ENCODE data around the gene CEP170. TPM values are rescaled to one million over a fixed set of nuclear protein-coding genes. Genes with fewer than 3 reads are reported as not detected.

Gene CEP170
- total and polyA plus RNA-seq, 2 donors: 40.8 to 48.6 TPM

DNA sequence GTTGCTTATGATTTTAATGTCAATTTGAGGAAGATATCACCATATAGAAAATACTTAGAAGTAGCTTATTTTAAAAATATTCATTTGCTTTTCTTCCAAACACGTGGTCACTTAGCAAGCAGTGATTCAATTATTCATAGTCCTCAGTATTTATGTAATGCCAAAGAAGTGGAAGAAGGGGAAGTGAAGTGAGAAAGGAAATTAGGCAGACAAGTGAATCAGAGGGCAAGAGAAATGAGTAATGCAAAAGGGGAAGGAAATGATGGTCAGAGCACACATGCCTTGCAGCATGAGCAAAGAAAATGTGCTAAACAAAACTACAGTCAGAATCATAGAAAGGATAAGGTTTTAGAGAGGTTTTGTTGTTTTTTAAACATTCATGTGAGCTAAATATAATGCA is 32.6 kb upstream of the CEP170 start:
- Histone ChIP-seq H3K4me1 (ENCODE audit: control insufficient read depth in 2 of 2, insufficient read depth in 2 of 2, low read length in 2 of 2) (peaks cover 0 to 13% of the 10 kb centered on the region in 2 donors), H3K27me3 (ENCODE audit: control insufficient read depth in 2 of 2, insufficient read depth in 1 of 2, low read length in 1 of 2) (no peaks in the 10 kb centered on the region), H3K36me3 (ENCODE audit: control insufficient read depth in 2 of 2, insufficient read depth in 2 of 2, low read length in 1 of 2) (peaks cover 9 to 25% of the 10 kb centered on the region in 2 donors), H3K27ac (ENCODE audit: low read depth in 1 of 2, low read length in 1 of 2) (peak overlapping the region in 1 of 2 donors; percentile 67), H3K4me3 (ENCODE audit: low read length in 2 of 2) (no peak overlapping the region), H3K9me3 (ENCODE audit: control insufficient read depth in 2 of 2, insufficient read depth in 1 of 2, low read length in 1 of 2) (no peaks in the 10 kb centered on the region)
- DNase-seq (ENCODE audit: low read depth in 6 of 9, low spot score in 9 of 9): peak in 3 of 9 donors; percentile 9 to 48 (median 10)
- WGBS: 8% methylated on average over 1 of the region's 1 CpG

DNA sequence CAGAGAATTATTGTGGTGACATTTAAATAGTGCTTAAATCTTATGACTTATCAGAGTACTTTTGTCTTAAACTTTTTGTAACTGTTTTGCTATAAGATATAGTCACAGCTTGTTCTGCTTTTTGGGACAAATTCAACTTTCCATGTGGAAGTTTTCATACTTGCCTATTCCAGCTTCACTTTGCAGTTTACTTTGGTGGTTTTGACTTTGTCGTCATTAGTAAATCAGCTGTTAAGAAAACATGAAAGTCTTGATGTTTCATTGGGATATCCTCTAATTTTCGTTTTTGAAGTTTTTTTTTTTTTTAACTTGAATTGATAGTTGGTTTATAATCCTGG is 32.0 kb upstream of the CEP170 start:
- Histone ChIP-seq H3K27me3 (ENCODE audit: control insufficient read depth in 2 of 2, insufficient read depth in 1 of 2, low read length in 1 of 2) (no peaks in the 10 kb centered on the region), H3K27ac (ENCODE audit: low read depth in 1 of 2, low read length in 1 of 2) (peak overlapping the region in 1 of 2 donors; percentile 32), H3K9me3 (ENCODE audit: control insufficient read depth in 2 of 2, insufficient read depth in 1 of 2, low read length in 1 of 2) (no peaks in the 10 kb centered on the region), H3K4me3 (ENCODE audit: low read length in 2 of 2) (no peak overlapping the region), H3K4me1 (ENCODE audit: control insufficient read depth in 2 of 2, insufficient read depth in 2 of 2, low read length in 2 of 2) (peaks cover 0 to 13% of the 10 kb centered on the region in 2 donors), H3K36me3 (ENCODE audit: control insufficient read depth in 2 of 2, insufficient read depth in 2 of 2, low read length in 1 of 2) (peaks cover 9 to 26% of the 10 kb centered on the region in 2 donors)
- 81% methylated on average over 2 of the region's 2 CpGs for WGBS
- no peak for DNase-seq (ENCODE audit: low read depth in 6 of 9, low spot score in 9 of 9)

DNA sequence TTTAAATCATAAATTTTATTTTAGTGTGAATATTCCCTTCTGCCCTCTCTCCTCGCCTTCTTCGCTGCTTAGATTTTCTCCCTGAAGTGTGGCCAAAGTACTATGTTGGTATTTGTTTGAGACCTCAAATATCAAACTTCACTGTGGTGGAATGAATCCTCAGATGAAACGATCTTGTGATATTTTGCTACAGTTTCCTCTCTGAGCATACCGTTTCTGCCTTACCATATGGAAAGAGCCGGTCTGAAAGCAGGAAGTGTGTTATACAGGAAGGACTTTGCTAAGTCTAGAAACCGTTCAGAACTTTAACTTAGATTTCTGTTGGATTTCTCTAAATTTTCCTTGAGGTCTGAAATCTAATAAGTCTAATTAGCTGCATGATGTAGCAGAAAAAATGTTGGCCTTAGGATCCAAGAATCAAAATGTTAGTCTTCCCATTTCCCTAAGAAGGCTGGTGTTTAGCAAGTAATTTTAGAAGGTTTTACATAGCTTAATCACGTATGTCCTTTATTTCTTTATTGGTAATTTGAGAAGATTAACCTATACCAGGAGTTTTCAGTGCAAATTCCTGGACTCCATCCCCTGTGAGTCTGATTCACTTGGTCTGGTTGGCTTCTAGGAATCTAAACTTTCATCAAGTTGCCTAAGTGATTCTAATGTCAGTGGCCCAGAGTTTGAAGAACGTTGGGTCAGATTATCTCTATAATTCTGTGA is 31.5 kb upstream of the CEP170 start:
- Histone ChIP-seq H3K27me3 (ENCODE audit: control insufficient read depth in 2 of 2, insufficient read depth in 1 of 2, low read length in 1 of 2) (no peaks in the 10 kb centered on the region), H3K27ac (ENCODE audit: low read depth in 1 of 2, low read length in 1 of 2) (peak overlapping the region; percentile 46 to 48), H3K4me3 (ENCODE audit: low read length in 2 of 2) (no peak overlapping the region), H3K9me3 (ENCODE audit: control insufficient read depth in 2 of 2, insufficient read depth in 1 of 2, low read length in 1 of 2) (peaks cover 0 to 4% of the 10 kb centered on the region in 2 donors), H3K36me3 (ENCODE audit: control insufficient read depth in 2 of 2, insufficient read depth in 2 of 2, low read length in 1 of 2) (peaks cover 9 to 32% of the 10 kb centered on the region in 2 donors), H3K4me1 (ENCODE audit: control insufficient read depth in 2 of 2, insufficient read depth in 2 of 2, low read length in 2 of 2) (peaks cover 0 to 13% of the 10 kb centered on the region in 2 donors)
- DNase-seq (ENCODE audit: low read depth in 6 of 9, low spot score in 9 of 9): peak in 4 of 9 donors; percentile 6 to 45 (median 26)
- WGBS: 57% methylated on average over 8 of the region's 8 CpGs

DNA sequence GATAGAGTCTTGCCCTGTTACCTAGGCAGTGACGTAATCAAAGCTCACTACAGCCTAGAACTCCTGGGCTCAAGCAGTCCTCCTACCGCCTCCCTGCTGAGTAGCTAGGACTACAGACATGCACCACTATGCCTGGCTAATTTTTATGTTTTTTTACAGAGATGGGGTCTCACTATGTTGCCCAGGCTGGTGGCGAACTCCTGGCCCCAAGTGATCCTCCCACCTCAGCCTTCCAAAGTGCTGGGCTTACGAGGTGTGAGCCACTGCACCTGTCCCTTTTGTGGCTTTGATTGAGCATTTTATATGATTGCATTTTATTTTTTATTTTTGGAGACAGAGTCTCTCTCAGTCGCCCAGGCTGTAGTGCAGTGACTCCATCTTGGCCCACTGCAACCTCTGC is 26.6 kb upstream of the CEP170 start:
- 98% methylated on average over 5 of the region's 5 CpGs for WGBS
- Histone ChIP-seq H3K4me1 (ENCODE audit: control insufficient read depth in 2 of 2, insufficient read depth in 2 of 2, low read length in 2 of 2) (peaks cover 0 to 8% of the 10 kb centered on the region in 2 donors), H3K27me3 (ENCODE audit: control insufficient read depth in 2 of 2, insufficient read depth in 1 of 2, low read length in 1 of 2) (no peaks in the 10 kb centered on the region), H3K27ac (ENCODE audit: low read depth in 1 of 2, low read length in 1 of 2) (no peak overlapping the region), H3K36me3 (ENCODE audit: control insufficient read depth in 2 of 2, insufficient read depth in 2 of 2, low read length in 1 of 2) (peaks cover 6 to 31% of the 10 kb centered on the region in 2 donors), H3K4me3 (ENCODE audit: low read length in 2 of 2) (no peak overlapping the region), H3K9me3 (ENCODE audit: control insufficient read depth in 2 of 2, insufficient read depth in 1 of 2, low read length in 1 of 2) (peaks cover 0 to 5% of the 10 kb centered on the region in 2 donors)
- no peak for DNase-seq (ENCODE audit: low read depth in 6 of 9, low spot score in 9 of 9)

DNA sequence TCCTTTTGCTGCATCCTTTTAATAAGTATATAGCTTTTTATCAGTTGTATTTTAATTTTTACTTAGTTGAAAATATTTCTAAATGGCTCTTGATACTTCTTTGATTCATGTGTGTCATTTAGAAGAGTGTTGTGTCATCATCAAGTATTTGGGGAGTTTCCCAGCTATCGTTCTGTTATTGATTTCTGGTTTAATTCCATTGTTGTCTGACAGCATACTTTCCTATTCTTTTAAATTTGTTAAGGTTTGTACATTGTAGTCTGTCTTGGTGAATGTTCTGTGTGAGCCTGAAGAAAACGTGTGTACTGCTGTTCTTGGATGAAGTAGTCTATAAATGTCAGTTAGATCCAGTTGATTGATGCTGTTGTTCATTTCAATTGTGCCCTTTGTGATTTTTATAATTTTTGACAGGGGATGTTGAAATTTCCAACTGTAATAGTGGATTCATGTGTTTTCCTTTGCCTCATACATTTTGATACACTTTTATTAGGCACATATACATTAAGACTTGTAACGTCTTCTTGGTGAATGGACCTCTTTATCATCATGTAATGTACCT is 25.6 kb upstream of the CEP170 start:
- H3K36me3 ChIP-seq (ENCODE audit: control insufficient read depth in 2 of 2, insufficient read depth in 2 of 2, low read length in 1 of 2): peaks cover 3 to 34% of the 10 kb centered on the region in 2 donors
- H3K4me1 ChIP-seq (ENCODE audit: control insufficient read depth in 2 of 2, insufficient read depth in 2 of 2, low read length in 2 of 2): peaks cover 0 to 4% of the 10 kb centered on the region in 2 donors
- H3K27ac ChIP-seq (ENCODE audit: low read depth in 1 of 2, low read length in 1 of 2): no peak overlapping the region
- no peak overlapping the region for H3K4me3 ChIP-seq (ENCODE audit: low read length in 2 of 2)
- DNase-seq (ENCODE audit: low read depth in 6 of 9, low spot score in 9 of 9): no peak
- H3K9me3 ChIP-seq (ENCODE audit: control insufficient read depth in 2 of 2, insufficient read depth in 1 of 2, low read length in 1 of 2): peaks cover 0 to 5% of the 10 kb centered on the region in 2 donors
- no peaks in the 10 kb centered on the region for H3K27me3 ChIP-seq (ENCODE audit: control insufficient read depth in 2 of 2, insufficient read depth in 1 of 2, low read length in 1 of 2)
- 93% methylated on average over 3 of the region's 3 CpGs for WGBS

DNA sequence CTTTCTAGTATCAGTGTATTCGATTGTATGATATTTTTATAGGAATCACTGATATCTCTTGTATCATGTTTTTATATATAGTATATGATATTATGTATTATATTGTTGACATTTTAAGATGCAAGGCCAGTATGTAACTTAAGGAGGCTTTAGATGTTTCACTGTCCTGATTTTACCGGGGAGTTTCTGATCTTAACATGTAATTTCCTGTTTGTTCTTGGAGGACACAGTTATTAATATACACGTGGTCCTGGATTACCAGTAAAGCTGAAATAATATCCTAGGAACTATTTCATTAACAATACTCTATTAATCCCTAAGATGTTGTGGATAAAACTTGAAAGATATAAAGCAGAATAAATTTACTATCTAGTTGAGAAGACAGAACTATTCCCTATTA is 20.2 kb upstream of the CEP170 start:
- DNase-seq (ENCODE audit: low read depth in 6 of 9, low spot score in 9 of 9): no peak
- no peak overlapping the region for H3K4me3 ChIP-seq (ENCODE audit: low read length in 2 of 2)
- peaks cover 8 to 42% of the 10 kb centered on the region in 2 donors for H3K36me3 ChIP-seq (ENCODE audit: control insufficient read depth in 2 of 2, insufficient read depth in 2 of 2, low read length in 1 of 2)
- no peak overlapping the region for H3K27ac ChIP-seq (ENCODE audit: low read depth in 1 of 2, low read length in 1 of 2)
- H3K4me1 ChIP-seq (ENCODE audit: control insufficient read depth in 2 of 2, insufficient read depth in 2 of 2, low read length in 2 of 2): no peaks in the 10 kb centered on the region
- 96% methylated on average over 3 of the region's 3 CpGs for WGBS
- no peaks in the 10 kb centered on the region for H3K9me3 ChIP-seq (ENCODE audit: control insufficient read depth in 2 of 2, insufficient read depth in 1 of 2, low read length in 1 of 2)
- H3K27me3 ChIP-seq (ENCODE audit: control insufficient read depth in 2 of 2, insufficient read depth in 1 of 2, low read length in 1 of 2): no peaks in the 10 kb centered on the region

DNA sequence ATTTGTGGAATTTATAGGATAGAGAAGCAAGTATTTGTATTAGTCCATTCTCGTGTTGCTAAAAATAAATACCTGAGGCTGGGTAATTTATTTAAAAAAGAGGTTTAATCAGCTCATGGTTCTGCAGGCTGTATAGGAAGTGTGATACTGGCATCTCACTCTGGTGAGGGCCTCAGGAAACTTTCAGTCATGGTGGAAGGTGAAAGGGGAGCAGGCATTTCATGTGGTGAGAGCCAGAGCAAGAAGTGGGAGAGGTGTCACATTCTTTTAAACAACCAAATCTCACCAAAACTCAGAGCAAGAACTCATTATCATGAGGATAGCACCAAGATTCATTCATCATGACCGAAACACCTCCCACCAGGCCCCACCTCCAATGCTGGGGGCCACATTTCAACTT is 18.9 kb upstream of the CEP170 start:
- WGBS: over 99% methylated on average over 2 of the region's 2 CpGs
- no peak for DNase-seq (ENCODE audit: low read depth in 6 of 9, low spot score in 9 of 9)
- H3K36me3 ChIP-seq (ENCODE audit: control insufficient read depth in 2 of 2, insufficient read depth in 2 of 2, low read length in 1 of 2): peaks cover 8 to 43% of the 10 kb centered on the region in 2 donors
- no peaks in the 10 kb centered on the region for H3K9me3 ChIP-seq (ENCODE audit: control insufficient read depth in 2 of 2, insufficient read depth in 1 of 2, low read length in 1 of 2)
- no peak overlapping the region for H3K27ac ChIP-seq (ENCODE audit: low read depth in 1 of 2, low read length in 1 of 2)
- H3K4me1 ChIP-seq (ENCODE audit: control insufficient read depth in 2 of 2, insufficient read depth in 2 of 2, low read length in 2 of 2): no peaks in the 10 kb centered on the region
- H3K27me3 ChIP-seq (ENCODE audit: control insufficient read depth in 2 of 2, insufficient read depth in 1 of 2, low read length in 1 of 2): no peaks in the 10 kb centered on the region
- no peak overlapping the region for H3K4me3 ChIP-seq (ENCODE audit: low read length in 2 of 2)

DNA sequence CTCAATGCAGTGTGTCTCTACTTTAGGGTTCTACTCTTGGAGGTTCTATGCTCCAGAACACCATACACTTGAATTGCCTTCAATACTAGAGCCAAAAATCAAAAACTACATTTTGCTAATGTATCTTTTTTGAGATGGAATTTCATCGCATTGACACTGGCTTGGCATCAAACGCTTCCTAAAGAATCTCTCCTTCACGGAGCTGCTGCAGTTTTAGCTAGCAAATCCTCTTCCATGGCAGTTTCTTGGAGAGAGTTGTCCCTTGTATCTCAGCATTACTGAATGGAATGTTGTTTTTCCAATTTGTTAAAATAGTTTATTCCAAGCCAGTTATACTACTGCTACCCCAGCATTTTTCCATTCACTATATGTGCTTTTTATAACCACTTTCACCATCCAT is 18.4 kb upstream of the CEP170 start:
- 92% methylated on average over 3 of the region's 3 CpGs for WGBS
- DNase-seq (ENCODE audit: low read depth in 6 of 9, low spot score in 9 of 9): no peak

DNA sequence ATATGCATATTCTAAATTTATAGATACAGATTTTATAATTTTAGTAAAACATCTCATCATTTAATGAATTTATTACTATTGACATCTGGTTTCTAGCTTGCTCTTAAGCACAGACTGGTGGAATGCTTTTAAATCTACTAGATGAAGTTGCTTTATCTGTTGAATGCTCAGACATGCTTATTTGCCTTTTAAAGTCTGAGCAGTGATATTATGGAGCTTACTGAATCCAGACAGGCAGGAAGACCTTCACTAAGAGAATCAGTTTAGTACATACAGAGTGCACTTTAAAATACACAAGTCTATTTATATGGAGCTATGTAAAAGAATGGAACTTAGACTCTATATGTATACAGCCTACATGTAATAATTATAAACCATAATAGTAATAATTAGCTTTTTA is 17.3 kb upstream of the CEP170 start:
- no peak overlapping the region for H3K27ac ChIP-seq (ENCODE audit: low read depth in 1 of 2, low read length in 1 of 2)

More for the DNA sequence above, 18.4 kb upstream of the CEP170 start:
- H3K27ac ChIP-seq (ENCODE audit: low read depth in 1 of 2, low read length in 1 of 2): no peak overlapping the region
- peaks cover 8 to 40% of the 10 kb centered on the region in 2 donors for H3K36me3 ChIP-seq (ENCODE audit: control insufficient read depth in 2 of 2, insufficient read depth in 2 of 2, low read length in 1 of 2)
- H3K4me3 ChIP-seq (ENCODE audit: low read length in 2 of 2): no peak overlapping the region
- no peaks in the 10 kb centered on the region for H3K4me1 ChIP-seq (ENCODE audit: control insufficient read depth in 2 of 2, insufficient read depth in 2 of 2, low read length in 2 of 2)
- H3K27me3 ChIP-seq (ENCODE audit: control insufficient read depth in 2 of 2, insufficient read depth in 1 of 2, low read length in 1 of 2): no peaks in the 10 kb centered on the region
- no peaks in the 10 kb centered on the region for H3K9me3 ChIP-seq (ENCODE audit: control insufficient read depth in 2 of 2, insufficient read depth in 1 of 2, low read length in 1 of 2)

More for the DNA sequence above, 17.3 kb upstream of the CEP170 start:
- H3K36me3 ChIP-seq (ENCODE audit: control insufficient read depth in 2 of 2, insufficient read depth in 2 of 2, low read length in 1 of 2): peaks cover 8 to 37% of the 10 kb centered on the region in 2 donors
- no peak overlapping the region for H3K4me3 ChIP-seq (ENCODE audit: low read length in 2 of 2)
- H3K4me1 ChIP-seq (ENCODE audit: control insufficient read depth in 2 of 2, insufficient read depth in 2 of 2, low read length in 2 of 2): no peaks in the 10 kb centered on the region
- DNase-seq (ENCODE audit: low read depth in 6 of 9, low spot score in 9 of 9): no peak
- no peaks in the 10 kb centered on the region for H3K27me3 ChIP-seq (ENCODE audit: control insufficient read depth in 2 of 2, insufficient read depth in 1 of 2, low read length in 1 of 2)
- no peaks in the 10 kb centered on the region for H3K9me3 ChIP-seq (ENCODE audit: control insufficient read depth in 2 of 2, insufficient read depth in 1 of 2, low read length in 1 of 2)
